H1 (cell line): ENCODE measurements around the gene MB. TPM values are rescaled to one million over a fixed set of nuclear protein-coding genes. Genes with fewer than 3 reads are reported as not detected.
A peak's percentile ranks its signal among the peaks of the same experiment; 100 is the strongest.

Experiments used
- CTCF ChIA-PET: fragments of 300-600 bp; sonication (Branson Sonifier 250); formaldehyde crosslinking; loops from one replicate; lab custom pipeline; 2021; ENCODE audit not compliant: partially characterized antibody; lab: Charles Lee
- POLR2A ChIA-PET: fragments of 300-600 bp; sonication (Branson Sonifier 250); formaldehyde crosslinking; loops from one replicate; lab custom pipeline; 2021; ENCODE audit warnings: inconsistent platforms; ENCODE audit not compliant: partially characterized antibody; lab: Charles Lee
- DNase-seq, 2 experiments: peaks; one replicate each; pipeline versions ENCODE4 v3.0.0 to v3.0.0-alpha.2; 2010 to 2022; ENCODE audit warnings: low spot score in 2 of 2, low read depth in 1 of 2, mixed read lengths in 1 of 2
- FAIRE-seq: peaks from 2 replicates; lab custom pipeline; 2011; peaks lifted over from hg19 to GRCh38; lab: Jason Lieb, UNC
- H2AFZ ChIP-seq: 2 replicates; pipeline ENCODE4 v1.8.1; 2012; ENCODE audit warnings: low read length, inconsistent platforms
- H2AK5ac ChIP-seq: 2 replicates; pipeline ENCODE4 v1.6.1; 2013; ENCODE audit warnings: low read depth, low read length
- H2BK120ac ChIP-seq: replicated peaks from 2 replicates; pipeline ENCODE3; 2013; ENCODE audit warnings: low read depth, low read length, inconsistent platforms
- H2BK12ac ChIP-seq: 2 replicates; pipeline ENCODE4 v1.6.1; 2013; ENCODE audit warnings: low read depth, low read length
- H2BK15ac ChIP-seq: 2 replicates; pipeline ENCODE4 v1.6.1; 2013; ENCODE audit warnings: low read length
- H2BK20ac ChIP-seq: 2 replicates; pipeline ENCODE4 v1.6.1; 2013; ENCODE audit warnings: low read length
- H2BK5ac ChIP-seq: 2 replicates; pipeline ENCODE4 v1.6.1; 2013; ENCODE audit warnings: low read depth, low read length
- H3K14ac ChIP-seq: 2 replicates; pipeline ENCODE4 v1.6.1; 2013; ENCODE audit warnings: inconsistent platforms; ENCODE audit not compliant: insufficient read length
- H3K18ac ChIP-seq: 2 replicates; pipeline ENCODE4 v1.6.1; 2013; ENCODE audit warnings: low read length; ENCODE audit errors: extremely low read depth
- H3K23ac ChIP-seq: 2 replicates; pipeline ENCODE4 v1.6.1; 2013; ENCODE audit warnings: inconsistent platforms; ENCODE audit not compliant: insufficient read length
- H3K23me2 ChIP-seq: 2 replicates; pipeline ENCODE4 v1.6.1; 2013; ENCODE audit warnings: low read depth, low read length
- H3K27ac ChIP-seq: 2 replicates; pipeline ENCODE4 v1.6.1; 2011; ENCODE audit warnings: low read depth, low read length, inconsistent platforms
- H3K27me3 ChIP-seq, 4 experiments: replicated peaks in 1 of 4; 1 replicate in 1 of 4; 2 replicates in 3 of 4; pipeline versions ENCODE4 v1.6.1 to v1.8.1; 2011 to 2013; ENCODE audit warnings: low read length in 3 of 4, mild to moderate bottlenecking in 3 of 4, inconsistent platforms in 2 of 4, mixed read lengths in 2 of 4, moderate library complexity in 1 of 4; ENCODE audit not compliant: control insufficient read depth in 3 of 4, insufficient read depth in 3 of 4; ENCODE audit errors: extremely low read depth in 1 of 4
- H3K36me3 ChIP-seq, 4 experiments: 2 replicates each; pipeline versions ENCODE4 v1.6.1 to v1.8.1; 2011 to 2013; ENCODE audit warnings: mild to moderate bottlenecking in 4 of 4, low read length in 3 of 4, moderate library complexity in 2 of 4, control low read depth in 1 of 4, inconsistent platforms in 1 of 4; ENCODE audit not compliant: insufficient read depth in 4 of 4, control insufficient read depth in 2 of 4
- H3K4ac ChIP-seq: replicated peaks from 2 replicates; pipeline ENCODE3; 2013; ENCODE audit warnings: low read length, low read depth, mixed read lengths, inconsistent platforms; ENCODE audit not compliant: insufficient read length
- H3K4me1 ChIP-seq, 4 experiments: replicated peaks in 1 of 4; 1 replicate in 1 of 4; 2 replicates in 3 of 4; pipeline versions ENCODE4 v1.6.1 to v1.8.1; 2011 to 2013; ENCODE audit warnings: low read length in 3 of 4, inconsistent platforms in 2 of 4, mixed read lengths in 1 of 4; ENCODE audit not compliant: insufficient read depth in 4 of 4, control insufficient read depth in 3 of 4
- H3K4me2 ChIP-seq, 2 experiments: 2 replicates each; pipeline versions ENCODE4 v1.6.1 to v1.8.1; 2011 to 2013; ENCODE audit warnings: low read depth in 2 of 2, low read length in 2 of 2, control low read depth in 1 of 2, inconsistent platforms in 1 of 2, mild to moderate bottlenecking in 1 of 2; ENCODE audit not compliant: insufficient read depth in 1 of 2
- H3K4me3 ChIP-seq, 4 experiments: fragments of 200-600, 300-600 bp in 1 of 4; sonication (generic), shearing (Covaris generic), sonication (Bioruptor Twin) in 1 of 4; 2 replicates each; pipeline versions ENCODE4 v1.5.1 to v1.8.1; 2011 to 2016; ENCODE audit warnings: low read length in 4 of 4, low read depth in 3 of 4, control low read depth in 2 of 4, inconsistent platforms in 2 of 4, mild to moderate bottlenecking in 2 of 4, mixed read lengths in 1 of 4, moderate library complexity in 1 of 4; ENCODE audit not compliant: insufficient read depth in 2 of 4; ENCODE audit errors: extremely low read depth in 1 of 4
- H3K56ac ChIP-seq: replicated peaks from 2 replicates; pipeline ENCODE3; 2013; ENCODE audit warnings: low read depth, mild to moderate bottlenecking, mixed read lengths, low read length, inconsistent platforms; ENCODE audit not compliant: insufficient read length
- H3K79me1 ChIP-seq: 2 replicates; pipeline ENCODE4 v1.6.1; 2013; ENCODE audit warnings: low read depth, low read length, control low read depth
- H3K79me2 ChIP-seq, 2 experiments: 2 replicates each; pipeline versions ENCODE4 v1.6.1 to v1.8.1; 2012 to 2013; ENCODE audit warnings: low read length in 2 of 2, mild to moderate bottlenecking in 2 of 2, inconsistent platforms in 1 of 2; ENCODE audit not compliant: insufficient read depth in 2 of 2, control insufficient read depth in 1 of 2
- H3K9ac ChIP-seq, 4 experiments: replicated peaks in 1 of 4; 1 replicate in 1 of 4; 2 replicates in 3 of 4; pipeline versions ENCODE4 v1.6.1 to v1.8.1; 2011 to 2013; ENCODE audit warnings: low read depth in 3 of 4, low read length in 3 of 4, control low read depth in 2 of 4, mild to moderate bottlenecking in 2 of 4, moderate library complexity in 2 of 4, inconsistent platforms in 1 of 4; ENCODE audit errors: extremely low read depth in 1 of 4
- H3K9me3 ChIP-seq, 2 experiments: 2 replicates each; pipeline versions ENCODE4 v1.6.1 to v1.8.1; 2012 to 2013; ENCODE audit warnings: mild to moderate bottlenecking in 2 of 2, moderate library complexity in 2 of 2, control low read depth in 1 of 2, inconsistent platforms in 1 of 2, low read depth in 1 of 2, low read length in 1 of 2, mixed read lengths in 1 of 2; ENCODE audit not compliant: insufficient read depth in 2 of 2
- H4K20me1 ChIP-seq, 2 experiments: replicated peaks in 1 of 2; 2 replicates each; pipeline versions ENCODE3 to v1.8.1; 2011 to 2013; ENCODE audit warnings: inconsistent platforms in 2 of 2, low read length in 2 of 2, mild to moderate bottlenecking in 1 of 2; ENCODE audit not compliant: insufficient read depth in 2 of 2, control insufficient read depth in 1 of 2
- H4K5ac ChIP-seq: 2 replicates; pipeline ENCODE4 v1.6.1; 2013; ENCODE audit warnings: low read length, low read depth, mixed read lengths, inconsistent platforms; ENCODE audit not compliant: insufficient read length
- H4K8ac ChIP-seq: 2 replicates; pipeline ENCODE4 v1.8.0; 2013; ENCODE audit warnings: mild to moderate bottlenecking, moderate library complexity, low read length, inconsistent platforms; ENCODE audit not compliant: insufficient read depth; ENCODE audit errors: extremely low read depth
- H4K91ac ChIP-seq: replicated peaks from 2 replicates; pipeline ENCODE3; 2013; ENCODE audit warnings: low read length, mixed read lengths, inconsistent platforms; ENCODE audit not compliant: insufficient read length
- CEBPB ChIP-seq: IDR thresholded peaks from 2 replicates; pipeline ENCODE4 v1.6.1; 2012; ENCODE audit warnings: low read depth, low read length
- EGR1 ChIP-seq: IDR thresholded peaks from 2 replicates; pipeline ENCODE4 v1.6.1; 2011; ENCODE audit warnings: low read depth, low read length, borderline replicate concordance
- GTF2F1 ChIP-seq: IDR thresholded peaks from 2 replicates; pipeline ENCODE4 v1.6.1; 2012; ENCODE audit warnings: low read depth, low read length, improper control_type of control experiment, borderline replicate concordance
- KDM1A ChIP-seq: fragments of 200-600, 300-600 bp; sonication (generic); IDR thresholded peaks from 2 replicates; pipeline ENCODE4 v1.7.1; 2016; ENCODE audit warnings: mild to moderate bottlenecking, low read length, borderline replicate concordance
- KDM4A ChIP-seq: IDR thresholded peaks from one replicate; pipeline ENCODE4 v1.7.1; 2012; ENCODE audit warnings: low read depth, mild to moderate bottlenecking, moderate library complexity, low read length, inconsistent platforms; ENCODE audit not compliant: severe bottlenecking
- NANOG ChIP-seq: IDR thresholded peaks from 2 replicates; pipeline ENCODE4 v1.6.1; 2011; ENCODE audit warnings: low read length, low read depth, mild to moderate bottlenecking, inconsistent platforms; ENCODE audit not compliant: insufficient read depth, poor library complexity, severe bottlenecking
- WGBS, 2 experiments: shearing (Covaris generic) in 1 of 2; methylation state at CpG; one replicate each; pipeline versions ENCODE4 v1.1.6 to v1.1.7; 2013 to 2015; ENCODE audit warnings: low lambda C conversion rate in 2 of 2, mixed read lengths in 2 of 2, inconsistent platforms in 1 of 2, low coverage in 1 of 2, missing lambda C conversion rate in 1 of 2; ENCODE audit not compliant: insufficient replicate concordance in 2 of 2, insufficient coverage in 1 of 2, insufficient read length in 1 of 2; ENCODE audit errors: extremely low coverage in 1 of 2, missing lambda C conversion rate in 1 of 2; 5-methylcytosine and 5-hydroxymethylcytosine counted together
- polyA plus RNA-seq, 7 experiments: library from polyadenylated mRNA; depleted of rRNA in 3 of 7; stranded (reverse) in 5 of 7; unstranded in 2 of 7; fragments of >200 nt in 5 of 7; fragments of 200-250 nt in 2 of 7; gene quantifications; 1 replicate in 5 of 7; 2 replicates in 1 of 7; 4 replicates in 1 of 7; pipeline versions ENCODE4 v1.2.1 to v1.2.3, GENCODE V29; 2011 to 2013; ENCODE audit warnings: missing spikeins in 2 of 7, mixed read lengths in 2 of 7
- total RNA-seq: library from RNA; stranded (reverse); fragmentation: NEBNext Ultra II Directional; extraction: Animal tissue kit (Norgen Biotek cat#: 25700); gene quantifications from 2 replicates; pipeline ENCODE4 v1.2.1, GENCODE V29; 2021

MB gene
- total and polyA plus RNA-seq, 2 of the 8 experiments (the other 6 are each of a cell fraction or from before 2014, with no cell fraction given) = 1.5 TPM; not detected in 1

DNA sequence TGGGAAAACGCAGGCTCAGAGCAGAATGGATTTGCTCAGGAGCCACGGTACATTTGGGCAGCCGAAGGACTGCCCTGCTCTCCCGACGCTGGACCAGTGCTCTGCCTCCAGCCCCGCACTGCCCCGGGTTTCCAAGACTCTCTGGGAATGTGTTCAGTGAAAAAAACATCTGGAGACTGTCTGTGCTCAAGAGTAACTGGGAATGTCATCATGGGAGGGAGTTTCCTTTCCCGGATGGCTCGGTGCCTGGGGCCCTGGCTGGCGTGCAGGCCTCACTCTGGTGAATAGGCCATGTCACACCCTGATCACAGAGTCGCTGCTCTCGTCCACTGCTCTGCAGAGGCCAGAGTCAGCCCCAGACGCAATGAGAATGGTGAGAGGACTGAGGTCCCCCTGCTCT is 21.3 kb upstream of the MB start:
- Histone ChIP-seq H3K4ac (no peak overlapping the region), H2AK5ac (no peak overlapping the region), H4K20me1 (peaks cover 0 to 3% of the 10 kb centered on the region in 2 experiments), H3K79me1 (no peaks in the 10 kb centered on the region), H3K79me2 (no peaks in the 10 kb centered on the region), H3K36me3 (no peaks in the 10 kb centered on the region; a peak in 1 of 8 replicates), H2AFZ (no peak overlapping the region; the same call in 1 of the 2 replicates)
- no peak for DNase-seq
- CTCF ChIA-PET = no interaction called here
- TF ChIP-seq GTF2F1 = no peak
- TF ChIP-seq CEBPB = no peak
- TF ChIP-seq KDM1A = no peak
- no peak for TF ChIP-seq KDM4A
- no peak for TF ChIP-seq EGR1
- TF ChIP-seq NANOG = no peak
- TF ChIP-seq, all 59 proteins: peak for 0
- Histone ChIP-seq H3K56ac (no peak overlapping the region), H3K4me3 (no peak overlapping the region), H2BK20ac (no peak overlapping the region), H3K23ac (no peak overlapping the region), H3K9me3 (no peaks in the 10 kb centered on the region), H2BK12ac (0 out of 2 replicates have a peak overlapping the region, but pooled peaks have one; percentile 80), H3K4me1 (peaks cover 0 to 10% (median 4%) of the 10 kb centered on the region in 4 experiments; a peak in 4 of 7 replicates), H3K27me3 (no peaks in the 10 kb centered on the region; a peak in 1 of 7 replicates), H3K4me2 (no peak overlapping the region), H3K9ac (peak overlapping the region in 1 of 4 experiments; percentile 17; a peak in 1 of 7 replicates), H2BK5ac (no peak overlapping the region), H3K14ac (no peak overlapping the region), H3K18ac (no peak overlapping the region), H2BK15ac (no peak overlapping the region), H4K8ac (no peak overlapping the region), H2BK120ac (no peak overlapping the region), H4K91ac (no peak overlapping the region), H3K23me2 (peaks cover 3% of the 10 kb centered on the region), H3K27ac (no peak overlapping the region), H4K5ac (no peak overlapping the region)
- FAIRE-seq = no peak
- POLR2A ChIA-PET = no interaction called here
- WGBS, 2 experiments = 93% methylated on average over 13 of the region's 13 CpGs; no CpG with 5 or more reads in 1 of the 2 experiments
